HepG2 (cell line): Measurements from ENCODE around the gene TFEB. TPM values are rescaled to one million over a fixed set of nuclear protein-coding genes. Genes with fewer than 3 reads are reported as not detected.

Experiments used
- ATAC-seq: fragments of 200-7000 bp; cut with Tn5 transposase; 3 replicates; pipeline ENCODE4 v1.9.1; 2020; ENCODE audit warnings: mild to moderate bottlenecking, moderate library complexity
- BruUV-seq: library from RNA; stranded (reverse); fragments of 400-500 nt; replicated peaks from 2 replicates; lab custom pipeline; 2021; lab: Mats Ljungman, UMichigan
- CTCF ChIA-PET: fragments of 300-600 bp; formaldehyde crosslinking; extraction: SDS; loops from one replicate; lab custom pipeline; 2021; ENCODE audit warnings: low total read pairs, inconsistent platforms, low intra/inter-chr PET ratio; lab: Yijun Ruan, JAX
- POLR2A ChIA-PET: fragments of 350-600 bp; sonication (Branson Sonifier 250); formaldehyde crosslinking; loops from one replicate; lab custom pipeline; 2020; ENCODE audit warnings: antibody characterized with exemption, inconsistent platforms; lab: Yijun Ruan, JAX
- DNase-seq: peaks from one replicate; pipeline ENCODE4 v3.0.0-alpha.2; 2015; ENCODE audit warnings: low spot score
- FAIRE-seq: peaks from 3 replicates; lab custom pipeline; 2011; peaks lifted over from hg19 to GRCh38; lab: Jason Lieb, UNC
- H2AFZ ChIP-seq: one replicate; pipeline ENCODE4 v1.6.1; 2011; ENCODE audit warnings: low read length, inconsistent platforms
- H3K27ac ChIP-seq: fragments of 300-600 bp; 3 replicates; pipeline ENCODE4 v1.8.0; 2011; ENCODE audit warnings: mixed run types, mild to moderate bottlenecking, mixed read lengths, low read length, inconsistent platforms; ENCODE audit not compliant: insufficient read depth; ENCODE audit errors: extremely low read length
- H3K27me3 ChIP-seq, 2 experiments: fragments of 200-600 bp in 1 of 2; 2 replicates in 1 of 2; 3 replicates in 1 of 2; pipeline versions ENCODE4 v1.6.0 to v1.8.0; 2011; ENCODE audit warnings: low read length in 2 of 2, mild to moderate bottlenecking in 2 of 2, moderate library complexity in 2 of 2, inconsistent platforms in 1 of 2; ENCODE audit not compliant: insufficient read depth in 2 of 2, control insufficient read depth in 1 of 2
- H3K36me3 ChIP-seq, 2 experiments: fragments of 200-600 bp in 1 of 2; replicated peaks in 1 of 2; 2 replicates in 1 of 2; 3 replicates in 1 of 2; pipeline versions ENCODE4 v1.5.1 to v1.8.0; 2011; ENCODE audit warnings: low read length in 2 of 2, inconsistent platforms in 1 of 2; ENCODE audit not compliant: insufficient read depth in 2 of 2, control insufficient read depth in 1 of 2
- H3K4me1 ChIP-seq: 2 replicates; pipeline ENCODE4 v1.5.1; 2012; ENCODE audit warnings: low read length, inconsistent platforms; ENCODE audit not compliant: insufficient read depth
- H3K4me2 ChIP-seq: 2 replicates; pipeline ENCODE4 v1.6.0; 2011; ENCODE audit warnings: low read depth, low read length, inconsistent platforms
- H3K4me3 ChIP-seq, 3 experiments: fragments of 200-600 bp in 1 of 3; sonication (generic), shearing (Covaris generic) in 1 of 3; replicated peaks in 1 of 3; 2 replicates each; pipeline ENCODE4 v1.5.1; 2011 to 2016; ENCODE audit warnings: low read length in 3 of 3, inconsistent platforms in 2 of 3, low read depth in 2 of 3, mild to moderate bottlenecking in 2 of 3, control low read depth in 1 of 3, mixed read lengths in 1 of 3; ENCODE audit not compliant: insufficient read depth in 1 of 3
- H3K79me2 ChIP-seq: one replicate; pipeline ENCODE4 v1.6.1; 2011; ENCODE audit warnings: low read length, inconsistent platforms; ENCODE audit not compliant: insufficient read depth
- H3K9ac ChIP-seq: 2 replicates; pipeline ENCODE4 v1.6.0; 2011; ENCODE audit warnings: mild to moderate bottlenecking, low read depth, low read length, inconsistent platforms; ENCODE audit not compliant: insufficient read depth
- H3K9me3 ChIP-seq: 2 replicates; pipeline ENCODE4 v1.5.1; 2012; ENCODE audit warnings: mild to moderate bottlenecking, low read length
- H4K20me1 ChIP-seq: 2 replicates; pipeline ENCODE4 v1.6.0; 2011; ENCODE audit warnings: inconsistent platforms, mild to moderate bottlenecking, low read length, moderate library complexity; ENCODE audit not compliant: insufficient read depth
- AGO1 ChIP-seq: fragments of 200-400 bp; formaldehyde crosslinking; IDR thresholded peaks from 2 replicates; pipeline ENCODE4 v1.6.1; 2017; ENCODE audit warnings: mild to moderate bottlenecking, low read depth, low read length, moderate library complexity; ENCODE audit not compliant: poor library complexity, severe bottlenecking
- CCAR2 ChIP-seq: fragments of 200-400 bp; formaldehyde crosslinking; optimal IDR thresholded peaks from 2 replicates; pipeline ENCODE3; 2018; ENCODE audit warnings: low read depth, mild to moderate bottlenecking, low read length, moderate library complexity
- DBP ChIP-seq: sonication (generic); formaldehyde crosslinking; IDR thresholded peaks from 2 replicates; pipeline ENCODE4 v1.4.0; 2020; ENCODE audit warnings: missing genetic modification reagents; ENCODE audit errors: not compliant biosample characterization
- NFYB ChIP-seq: sonication (generic); formaldehyde crosslinking; IDR thresholded peaks from 2 replicates; pipeline ENCODE4 v1.4.0; 2020; ENCODE audit warnings: missing genetic modification reagents
- ZNF781 ChIP-seq: sonication (generic); formaldehyde crosslinking; IDR thresholded peaks from 2 replicates; pipeline ENCODE4 v1.5.1; 2020; ENCODE audit warnings: borderline replicate concordance, mild to moderate bottlenecking, missing genetic modification reagents; ENCODE audit errors: not compliant biosample characterization
- WGBS: methylation state at CpG from one replicate; pipeline ENCODE4 v1.1.6; 2017; ENCODE audit warnings: low lambda C conversion rate; 5-methylcytosine and 5-hydroxymethylcytosine counted together
- in situ Hi-C: cut with HindIII; loops from 2 replicates; pipeline ENCODE4 v1.10.0; 2017; ENCODE audit warnings: low pct_unique_long_range_greater_than_20kb; ENCODE audit not compliant: extremely low pct_ligation_motif_present
- intact Hi-C: fragments of 100-400 bp; cut with micrococcal nuclease; formaldehyde crosslinking; loops from one replicate; pipeline ENCODE4 v1.10.0; 2022; ENCODE audit not compliant: unreplicated experiment
- polyA plus RNA-seq, 8 experiments: library from polyadenylated mRNA; depleted of rRNA in 3 of 8; stranded (reverse) in 7 of 8; unstranded in 1 of 8; fragments of >200 nt; fragmentation: Illumina TruSeq in 4 of 8; extraction: Trizol in 4 of 8; gene quantifications; 2 replicates each; pipeline versions ENCODE4 v1.2.1 to v1.2.3, GENCODE V29; 2011 to 2016; ENCODE audit warnings: low read depth in 4 of 8, missing spikeins in 1 of 8, mixed read lengths in 1 of 8; ENCODE audit not compliant: insufficient read depth in 1 of 8
- total RNA-seq, 5 experiments: library from RNA; depleted of rRNA; stranded (reverse); fragments of >200 nt; fragmentation: Illumina TruSeq; extraction: Trizol; gene quantifications; 2 replicates each; pipeline ENCODE4 v1.2.3, GENCODE V29; 2016; ENCODE audit warnings: low read depth in 1 of 5

Gene TFEB
- total and polyA plus RNA-seq, 2 of the 13 experiments (the other 11 are each of a cell fraction or from before 2014, with no cell fraction given), result 13.3 to 18.7 TPM

GRCh38 chr6:41654698-41655151 lies 80.7 kb downstream of the TFEB start:
- FAIRE-seq (no peak), ATAC-seq (no peak), DNase-seq (no peak)
- no peak overlapping the region for H3K9ac ChIP-seq
- no peaks in the 10 kb centered on the region for H3K79me2 ChIP-seq
- H3K27ac ChIP-seq, result no peak overlapping the region
- BruUV-seq, result no TSS peak
- no peaks in the 10 kb centered on the region for H3K9me3 ChIP-seq
- H3K4me3 ChIP-seq, result no peak overlapping the region
- in situ Hi-C loops (no loop called here), intact Hi-C loops (no loop called here)
- peaks cover 2 to 52% of the 10 kb centered on the region in 2 experiments; a peak in 4 of 5 replicates for H3K27me3 ChIP-seq
- no peak overlapping the region for H3K4me2 ChIP-seq
- H3K36me3 ChIP-seq, result no peaks in the 10 kb centered on the region
- H2AFZ ChIP-seq, result no peak overlapping the region
- 19% methylated on average over 7 of the region's 8 CpGs for WGBS
- no peaks in the 10 kb centered on the region for H4K20me1 ChIP-seq
- TF ChIP-seq AGO1, result no peak
- ChIA-PET CTCF (no interaction called here), POLR2A (no interaction called here)
- peaks cover 25% of the 10 kb centered on the region for H3K4me1 ChIP-seq

GRCh38 chr6:41654151-41654697 lies 81.2 kb downstream of the TFEB start:
- in situ Hi-C loops (no loop called here), intact Hi-C loops (no loop called here)
- no peak for FAIRE-seq
- no peaks in the 10 kb centered on the region for H4K20me1 ChIP-seq
- no peak for DNase-seq
- H3K27me3 ChIP-seq, result peaks cover 2 to 51% of the 10 kb centered on the region in 2 experiments; a peak in 4 of 5 replicates
- no peak overlapping the region for H3K9ac ChIP-seq
- H2AFZ ChIP-seq, result no peak overlapping the region
- no peak overlapping the region for H3K4me2 ChIP-seq
- no peak for ATAC-seq
- BruUV-seq, result no TSS peak
- POLR2A ChIA-PET, result no interaction called here
- H3K4me3 ChIP-seq, result no peak overlapping the region
- H3K36me3 ChIP-seq, result no peaks in the 10 kb centered on the region
- no peak overlapping the region for H3K27ac ChIP-seq
- CTCF ChIA-PET, result no interaction called here
- peaks cover 24% of the 10 kb centered on the region for H3K4me1 ChIP-seq
- TF ChIP-seq CCAR2 (no peak), ZNF781 (CRISPR knock-in tag) (no peak), DBP (CRISPR knock-in tag) (no peak), NFYB (CRISPR knock-in tag) (no peak)
- no peaks in the 10 kb centered on the region for H3K9me3 ChIP-seq
- H3K79me2 ChIP-seq, result no peaks in the 10 kb centered on the region
- 26% methylated on average over 5 of the region's 5 CpGs for WGBS
